ENCODE measurements around the gene ITPR3.

ITPR3 gene

GRCh38 chr6:33679761-33680160, 58.6 kb downstream of the ITPR3 start:
- TF ChIP-seq EZH2 (IDR thresholded peaks at IDR 0.05; ENCODE audit: borderline replicate concordance, low read length) (no peak), CTCF (IDR thresholded peaks at IDR 0.05; ENCODE audit: low read length) (no peak)
- peaks cover 95% of the 10 kb centered on the region for H3K36me3 ChIP-seq (ENCODE audit: insufficient read depth, low read length)
- H3K79me2 ChIP-seq (ENCODE audit: insufficient read depth, low read length): no peaks in the 10 kb centered on the region
- no peaks in the 10 kb centered on the region for H3K27me3 ChIP-seq (ENCODE audit: insufficient read depth, low read length)
- H3K27ac ChIP-seq (ENCODE audit: low read depth, low read length, poor library complexity, severe bottlenecking): no peak overlapping the region
- no peak overlapping the region for H3K9ac ChIP-seq (ENCODE audit: low read length)
- H3F3A ChIP-seq (ENCODE audit: insufficient read depth, low read length): no peaks in the 10 kb centered on the region
- no peak overlapping the region for H3K4me2 ChIP-seq (ENCODE audit: low read length)
- no peak overlapping the region for H2AFZ ChIP-seq (ENCODE audit: low read length)
- no peaks in the 10 kb centered on the region for H4K20me1 ChIP-seq (ENCODE audit: insufficient read depth, low read length)
- no peaks in the 10 kb centered on the region for H3K9me3 ChIP-seq (ENCODE audit: low read length)
- H3K4me3 ChIP-seq (ENCODE audit: low read depth, low read length, poor library complexity, severe bottlenecking): no peak overlapping the region
- no peaks in the 10 kb centered on the region for H3K4me1 ChIP-seq (ENCODE audit: insufficient read depth, low read length, severe bottlenecking)
- no peaks in the 10 kb centered on the region for H3K9me2 ChIP-seq (ENCODE audit: low read depth, low read length)

GRCh38 chr6:33682341-33682740, 61.2 kb downstream of the ITPR3 start:
- Histone ChIP-seq H3K9ac (ENCODE audit: low read length) (no peak overlapping the region), H3K36me3 (ENCODE audit: insufficient read depth, low read length) (peaks cover 96% of the 10 kb centered on the region)

GRCh38 chr6:33683051-33683571, 62.0 kb downstream of the ITPR3 start:
- H3K4me1 ChIP-seq (ENCODE audit: insufficient read depth, low read length, severe bottlenecking): no peaks in the 10 kb centered on the region
- no peaks in the 10 kb centered on the region for H4K20me1 ChIP-seq (ENCODE audit: insufficient read depth, low read length)
- no peak overlapping the region for H3K4me2 ChIP-seq (ENCODE audit: low read length)
- no peak overlapping the region for H3K27ac ChIP-seq (ENCODE audit: low read depth, low read length, poor library complexity, severe bottlenecking)
- H2AFZ ChIP-seq (ENCODE audit: low read length): no peak overlapping the region
- no peaks in the 10 kb centered on the region for H3K27me3 ChIP-seq (ENCODE audit: insufficient read depth, low read length)
- no peaks in the 10 kb centered on the region for H3K9me3 ChIP-seq (ENCODE audit: low read length)
- H3K79me2 ChIP-seq (ENCODE audit: insufficient read depth, low read length): no peaks in the 10 kb centered on the region
- H3K4me3 ChIP-seq (ENCODE audit: low read depth, low read length, poor library complexity, severe bottlenecking): no peak overlapping the region
- no peaks in the 10 kb centered on the region for H3K9me2 ChIP-seq (ENCODE audit: low read depth, low read length)
- TF ChIP-seq CTCF (IDR thresholded peaks at IDR 0.05; ENCODE audit: low read length) (no peak), EZH2 (IDR thresholded peaks at IDR 0.05; ENCODE audit: borderline replicate concordance, low read length) (no peak)
- no peaks in the 10 kb centered on the region for H3F3A ChIP-seq (ENCODE audit: insufficient read depth, low read length)
- H3K36me3 ChIP-seq (ENCODE audit: insufficient read depth, low read length): peaks cover 96% of the 10 kb centered on the region
- no peak overlapping the region for H3K9ac ChIP-seq (ENCODE audit: low read length)

More at GRCh38 chr6:33682341-33682740, 61.2 kb downstream of the ITPR3 start:
- TF ChIP-seq EZH2 (IDR thresholded peaks at IDR 0.05; ENCODE audit: borderline replicate concordance, low read length): no peak
- no peak for TF ChIP-seq CTCF (IDR thresholded peaks at IDR 0.05; ENCODE audit: low read length)
- Histone ChIP-seq H3K27me3 (ENCODE audit: insufficient read depth, low read length) (no peaks in the 10 kb centered on the region), H3K27ac (ENCODE audit: low read depth, low read length, poor library complexity, severe bottlenecking) (no peak overlapping the region), H3K9me2 (ENCODE audit: low read depth, low read length) (no peaks in the 10 kb centered on the region), H3K79me2 (ENCODE audit: insufficient read depth, low read length) (no peaks in the 10 kb centered on the region), H3K4me1 (ENCODE audit: insufficient read depth, low read length, severe bottlenecking) (no peaks in the 10 kb centered on the region), H3K9me3 (ENCODE audit: low read length) (no peaks in the 10 kb centered on the region), H2AFZ (ENCODE audit: low read length) (no peak overlapping the region), H3F3A (ENCODE audit: insufficient read depth, low read length) (no peaks in the 10 kb centered on the region), H4K20me1 (ENCODE audit: insufficient read depth, low read length) (no peaks in the 10 kb centered on the region), H3K4me2 (ENCODE audit: low read length) (no peak overlapping the region), H3K4me3 (ENCODE audit: low read depth, low read length, poor library complexity, severe bottlenecking) (no peak overlapping the region)
